Panc1 (cell line): Measurements from ENCODE around the gene ADPRHL1.

Experiments used
- CTCF ChIP-seq: fragments of 450-650 bp; IDR thresholded peaks from 2 replicates; pipeline ENCODE4 v1.5.1; 2017; ENCODE audit warnings: mild to moderate bottlenecking
- POLR2AphosphoS5 ChIP-seq: IDR thresholded peaks from 2 replicates; pipeline ENCODE4 v1.6.1; 2012; ENCODE audit warnings: mild to moderate bottlenecking, low read depth, low read length, moderate library complexity

- TF ChIP-seq POLR2AphosphoS5 (no peak), CTCF (no peak)
Measured at GRCh38 chr13:113367771-113368170, 85.5 kb downstream of the ADPRHL1 start.
